Prostate gland (tissue), 2 donors: ENCODE data around the gene IPCEF1.

ENCODE experiments used
- CTCF ChIP-seq, 4 experiments: fragments of 200-600 bp in 2 of 4; fragments of 450-650 bp in 2 of 4; sonication (generic) in 2 of 4; IDR thresholded peaks; 1 replicate in 3 of 4; 2 replicates in 1 of 4; pipeline ENCODE4 v1.5.1; 2016 to 2019; ENCODE audit warnings: antibody characterized with exemption in 4 of 4, mild to moderate bottlenecking in 2 of 4, moderate library complexity in 2 of 4
- POLR2A ChIP-seq: fragments of 450-650 bp; IDR thresholded peaks from one replicate; pipeline ENCODE4 v1.6.1; 2016; ENCODE audit warnings: antibody characterized with exemption, mild to moderate bottlenecking

- no peak for TF ChIP-seq CTCF (IDR thresholded peaks at IDR 0.05)
- TF ChIP-seq POLR2A, result no peak
Measured at GRCh38 chr6:154371281-154371680, 14.7 kb upstream of the IPCEF1 start.
